NOMO-1 treated with dmso at 0.1 percent for 144 hours (cell line): ENCODE measurements around the gene CEP135.
A peak's percentile ranks its signal among the peaks of the same experiment; 100 is the strongest.
"Not testable (repeated sequence)": the region's sequence is repeated elsewhere in the genome, so short reads cannot be mapped to it uniquely, and the experiment has no call there.

Experiments
- DNase-seq: peaks from one replicate; lab custom pipeline; 2025; ENCODE audit not compliant: unreplicated experiment; lab: John Stamatoyannopoulos, UW

The CEP135 gene

GRCh38 chr4:55948726-55949481 lies at the start of gene CEP135:
Gene CEP135, plus strand, starts transcription at chr4:55948945. Its CDS starts 3,186 bp downstream, at chr4:55952131.
- peak; percentile 93 for DNase-seq

GRCh38 chr4:55902677-55903076 lies 46.1 kb upstream of the CEP135 start:
- no peak for DNase-seq

GRCh38 chr4:55903577-55903976 lies 45.2 kb upstream of the CEP135 start:
- no peak for DNase-seq

- DNase-seq, result no peak
Observed at GRCh38 chr4:55904576-55904975, 44.2 kb upstream of the CEP135 start.

- DNase-seq, result no peak
Observed at GRCh38 chr4:55906323-55906722, 42.4 kb upstream of the CEP135 start.

GRCh38 chr4:55906989-55907388 lies 41.8 kb upstream of the CEP135 start:
- no peak for DNase-seq

GRCh38 chr4:55907469-55907868 lies 41.3 kb upstream of the CEP135 start:
- DNase-seq, result no peak

- no peak for DNase-seq
Observed at GRCh38 chr4:55910140-55910539, 38.6 kb upstream of the CEP135 start.

GRCh38 chr4:55912249-55912648 lies 36.5 kb upstream of the CEP135 start:
- DNase-seq, result no peak

- DNase-seq, result no peak
Observed at GRCh38 chr4:55920571-55920970, 28.2 kb upstream of the CEP135 start.

- no peak for DNase-seq
Observed at GRCh38 chr4:55921093-55921492, 27.7 kb upstream of the CEP135 start.

GRCh38 chr4:55925241-55925640 lies 23.5 kb upstream of the CEP135 start:
- no peak for DNase-seq

GRCh38 chr4:55926610-55927009 lies 22.1 kb upstream of the CEP135 start:
- DNase-seq, result no peak

GRCh38 chr4:55927803-55928437 lies 20.8 kb upstream of the CEP135 start:
- DNase-seq, result no peak

GRCh38 chr4:55928846-55929245 lies 19.9 kb upstream of the CEP135 start:
- no peak for DNase-seq

- DNase-seq, result no peak
Observed at GRCh38 chr4:55931043-55931442, 17.7 kb upstream of the CEP135 start.

- no peak for DNase-seq
Observed at GRCh38 chr4:55931833-55932232, 16.9 kb upstream of the CEP135 start.

- DNase-seq, result no peak
Observed at GRCh38 chr4:55932511-55932910, 16.2 kb upstream of the CEP135 start.

GRCh38 chr4:55933611-55934010 lies 15.1 kb upstream of the CEP135 start:
- no peak for DNase-seq

- DNase-seq, result not testable (repeated sequence)
Observed at GRCh38 chr4:55935907-55936306, 12.8 kb upstream of the CEP135 start.

GRCh38 chr4:55938481-55938880 lies 10.3 kb upstream of the CEP135 start:
- no peak for DNase-seq

- DNase-seq, result no peak
Observed at GRCh38 chr4:55939421-55939820, 9.3 kb upstream of the CEP135 start.
